C4-2B (cell line): Measurements from ENCODE around the gene DEPDC1B.

Experiments used
- ZFX ChIP-seq: fragments of 450-650 bp; IDR thresholded peaks from 2 replicates; pipeline ENCODE4 v1.6.1; 2017
- TF ChIP-seq, protein P1 (sequence below): fragments of 450-650 bp; conservative IDR thresholded peaks from 2 replicates; pipeline ENCODE4 v1.5.1; 2017; ENCODE audit warnings: mild to moderate bottlenecking

GRCh38 chr5:60712950-60713349 is 13.0 kb upstream of the DEPDC1B start:
- TF ChIP-seq, protein P1, sequence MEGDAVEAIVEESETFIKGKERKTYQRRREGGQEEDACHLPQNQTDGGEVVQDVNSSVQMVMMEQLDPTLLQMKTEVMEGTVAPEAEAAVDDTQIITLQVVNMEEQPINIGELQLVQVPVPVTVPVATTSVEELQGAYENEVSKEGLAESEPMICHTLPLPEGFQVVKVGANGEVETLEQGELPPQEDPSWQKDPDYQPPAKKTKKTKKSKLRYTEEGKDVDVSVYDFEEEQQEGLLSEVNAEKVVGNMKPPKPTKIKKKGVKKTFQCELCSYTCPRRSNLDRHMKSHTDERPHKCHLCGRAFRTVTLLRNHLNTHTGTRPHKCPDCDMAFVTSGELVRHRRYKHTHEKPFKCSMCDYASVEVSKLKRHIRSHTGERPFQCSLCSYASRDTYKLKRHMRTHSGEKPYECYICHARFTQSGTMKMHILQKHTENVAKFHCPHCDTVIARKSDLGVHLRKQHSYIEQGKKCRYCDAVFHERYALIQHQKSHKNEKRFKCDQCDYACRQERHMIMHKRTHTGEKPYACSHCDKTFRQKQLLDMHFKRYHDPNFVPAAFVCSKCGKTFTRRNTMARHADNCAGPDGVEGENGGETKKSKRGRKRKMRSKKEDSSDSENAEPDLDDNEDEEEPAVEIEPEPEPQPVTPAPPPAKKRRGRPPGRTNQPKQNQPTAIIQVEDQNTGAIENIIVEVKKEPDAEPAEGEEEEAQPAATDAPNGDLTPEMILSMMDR, result no peak
- no peak for TF ChIP-seq ZFX
